Measurements from ENCODE around the gene CDH11. TPM values are rescaled to one million over a fixed set of nuclear protein-coding genes. Genes with fewer than 3 reads are reported as not detected.

CDH11 gene
- total RNA-seq, 1 experiment from 2014 or later, result 5.4 TPM

- WGBS (ENCODE audit: extremely low coverage, insufficient read length, low lambda C conversion rate), result no CpG with 5 or more reads among the region's 3 CpGs
- Mint-ChIP-seq H3K27ac (no peak overlapping the region), H3K4me3 (no peak overlapping the region), H3K9me3 (no peaks in the 10 kb centered on the region), H3K27me3 (ENCODE audit: low read depth) (no peaks in the 10 kb centered on the region), H3K36me3 (ENCODE audit: insufficient read depth in 1 of 3, low read depth in 3 of 3) (no peaks in the 10 kb centered on the region), H3K4me1 (no peaks in the 10 kb centered on the region)
- H3K27me3 ChIP-seq (ENCODE audit: insufficient read depth, low read length), result no peaks in the 10 kb centered on the region
- no peak overlapping the region for H2AFZ ChIP-seq (ENCODE audit: low read length)
- H3K4me2 ChIP-seq (ENCODE audit: insufficient read depth, insufficient read length, low read length), result no peak overlapping the region
- H3K4me1 ChIP-seq (ENCODE audit: insufficient read depth, low read length), result no peaks in the 10 kb centered on the region
- H2BK20ac ChIP-seq (ENCODE audit: low read depth, low read length, poor library complexity, severe bottlenecking), result no peak overlapping the region
- no peak overlapping the region for H3K9ac ChIP-seq (ENCODE audit: extremely low read depth, insufficient read length, low read length)
- H4K20me1 ChIP-seq (ENCODE audit: control insufficient read depth, insufficient read depth, insufficient read length), result no peaks in the 10 kb centered on the region
- H3K23ac ChIP-seq (ENCODE audit: insufficient read length, low read depth, low read length), result no peak overlapping the region
- H2BK15ac ChIP-seq (ENCODE audit: low read depth, low read length), result no peak overlapping the region
- no peaks in the 10 kb centered on the region for H3K23me2 ChIP-seq (ENCODE audit: insufficient read length, low read depth, low read length, poor library complexity, severe bottlenecking)
- H3K9me3 ChIP-seq (ENCODE audit: control insufficient read depth, low read depth, low read length), result no peaks in the 10 kb centered on the region
- no peaks in the 10 kb centered on the region; the same call in 1 of the 2 replicates for H3K79me2 ChIP-seq (ENCODE audit: insufficient read depth, low read length)
- H4K8ac ChIP-seq (replicated peaks; ENCODE audit: insufficient read length, low read depth, low read length), result no peak overlapping the region
- DNase-seq, result no peak
- H3K56ac ChIP-seq (ENCODE audit: insufficient read length, low read depth, low read length), result no peak overlapping the region
- H2BK12ac ChIP-seq (ENCODE audit: insufficient read length, low read depth, low read length), result no peak overlapping the region
- H3K18ac ChIP-seq (ENCODE audit: insufficient read length, low read depth, low read length), result no peak overlapping the region
- H3T11ph ChIP-seq (ENCODE audit: low read length), result no peak overlapping the region
- no peak overlapping the region for H3K4ac ChIP-seq (ENCODE audit: low read depth, low read length)
- no peak for TF ChIP-seq CTCF (conservative IDR thresholded peaks at IDR 0.05)
- H2BK5ac ChIP-seq (ENCODE audit: insufficient read length, low read length), result no peak overlapping the region
- no peak overlapping the region for H4K91ac ChIP-seq (ENCODE audit: insufficient read length, low read depth, low read length)
- no peak overlapping the region for H3K27ac ChIP-seq (ENCODE audit: insufficient read length, low read depth, low read length)
- H3K14ac ChIP-seq (ENCODE audit: insufficient read depth, low read length), result no peak overlapping the region
- H2AK5ac ChIP-seq (ENCODE audit: insufficient read length, low read length), result no peak overlapping the region
- no peak overlapping the region for H4K5ac ChIP-seq (ENCODE audit: insufficient read length, low read depth, low read length)
- no peak overlapping the region for H2BK120ac ChIP-seq (ENCODE audit: low read depth, low read length, poor library complexity, severe bottlenecking)
- H3K79me1 ChIP-seq (ENCODE audit: insufficient read depth, low read depth, low read length, poor library complexity, severe bottlenecking), result no peaks in the 10 kb centered on the region
Observed at GRCh38 chr16:65061263-65061662, 60.6 kb downstream of the CDH11 start.
